Measurements from ENCODE around the gene FRZB. TPM values are rescaled to one million over a fixed set of nuclear protein-coding genes. Genes with fewer than 3 reads are reported as not detected.

FRZB gene
- total RNA-seq, 1 donor from 2014 or later = 3.9 TPM

DNA sequence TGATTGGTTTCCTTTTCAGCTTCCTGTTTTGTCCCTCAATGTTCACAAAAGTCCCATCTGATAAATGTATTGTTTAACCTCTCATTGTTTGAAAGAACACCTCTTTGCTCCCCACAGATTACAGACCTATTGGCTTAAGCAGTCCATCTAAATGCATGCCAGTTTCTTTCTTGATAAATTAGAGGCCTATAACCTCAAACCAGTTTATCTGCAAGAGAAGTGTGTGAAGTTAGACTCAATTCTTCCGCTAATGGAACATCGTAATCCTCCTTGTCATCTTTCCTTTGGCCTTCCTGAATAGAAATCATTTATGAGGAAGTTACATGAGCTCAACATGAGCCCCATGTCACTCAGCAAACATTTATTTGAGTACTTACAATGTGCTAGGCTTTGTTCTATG is 74.0 kb downstream of the FRZB start:
- H3K9me3 ChIP-seq = no peaks in the 10 kb centered on the region
- H3K27me3 ChIP-seq = no peaks in the 10 kb centered on the region
- TF ChIP-seq POLR2AphosphoS5 (IDR thresholded peaks at IDR 0.05; ENCODE audit: insufficient read depth in 1 of 2, low read depth in 1 of 2) (no peak), POLR2A (IDR thresholded peaks at IDR 0.05) (no peak)
- TF ChIP-seq, protein P1, sequence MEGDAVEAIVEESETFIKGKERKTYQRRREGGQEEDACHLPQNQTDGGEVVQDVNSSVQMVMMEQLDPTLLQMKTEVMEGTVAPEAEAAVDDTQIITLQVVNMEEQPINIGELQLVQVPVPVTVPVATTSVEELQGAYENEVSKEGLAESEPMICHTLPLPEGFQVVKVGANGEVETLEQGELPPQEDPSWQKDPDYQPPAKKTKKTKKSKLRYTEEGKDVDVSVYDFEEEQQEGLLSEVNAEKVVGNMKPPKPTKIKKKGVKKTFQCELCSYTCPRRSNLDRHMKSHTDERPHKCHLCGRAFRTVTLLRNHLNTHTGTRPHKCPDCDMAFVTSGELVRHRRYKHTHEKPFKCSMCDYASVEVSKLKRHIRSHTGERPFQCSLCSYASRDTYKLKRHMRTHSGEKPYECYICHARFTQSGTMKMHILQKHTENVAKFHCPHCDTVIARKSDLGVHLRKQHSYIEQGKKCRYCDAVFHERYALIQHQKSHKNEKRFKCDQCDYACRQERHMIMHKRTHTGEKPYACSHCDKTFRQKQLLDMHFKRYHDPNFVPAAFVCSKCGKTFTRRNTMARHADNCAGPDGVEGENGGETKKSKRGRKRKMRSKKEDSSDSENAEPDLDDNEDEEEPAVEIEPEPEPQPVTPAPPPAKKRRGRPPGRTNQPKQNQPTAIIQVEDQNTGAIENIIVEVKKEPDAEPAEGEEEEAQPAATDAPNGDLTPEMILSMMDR (IDR thresholded peaks at IDR 0.05) = no peak
- DNase-seq (ENCODE audit: extremely low spot score in 2 of 2) = no peak
- H3K4me3 ChIP-seq = no peak overlapping the region
- no peaks in the 10 kb centered on the region for H3K36me3 ChIP-seq
- intact Hi-C loops (cut with DNase I) = no loop called here
- H3K4me1 ChIP-seq = no peaks in the 10 kb centered on the region
- H3K27ac ChIP-seq = no peak overlapping the region

DNA sequence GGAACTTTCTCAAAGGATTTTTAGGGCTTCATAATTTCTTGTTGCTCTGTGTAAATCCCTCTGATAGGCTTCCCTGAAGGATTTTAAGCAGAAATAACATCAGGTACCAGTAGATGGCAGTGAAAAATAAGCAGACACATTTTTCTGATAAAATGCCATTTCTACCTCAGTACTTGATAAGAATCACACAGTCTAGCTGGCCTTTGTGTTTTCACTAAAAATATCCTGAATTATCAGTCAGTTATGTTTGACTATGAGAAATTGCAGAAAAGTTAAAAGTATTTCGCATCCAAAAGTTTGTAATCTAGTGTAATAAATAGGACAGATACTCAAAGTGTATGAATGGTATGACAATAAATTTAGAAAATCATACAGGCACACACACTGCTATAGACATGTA is 81.7 kb downstream of the FRZB start:
- no peak for DNase-seq (ENCODE audit: extremely low spot score in 2 of 2)
- H3K27me3 ChIP-seq = no peaks in the 10 kb centered on the region
- H3K36me3 ChIP-seq = no peaks in the 10 kb centered on the region
- H3K4me3 ChIP-seq = no peak overlapping the region
- no peak overlapping the region for H3K27ac ChIP-seq
- no peaks in the 10 kb centered on the region for H3K9me3 ChIP-seq
- intact Hi-C loops (cut with DNase I) = loop anchor here (10.0 kb wide), 1 partner anchor 200 kb away; no protein-coding TSS in a partner anchor
- TF ChIP-seq, protein P1 (IDR thresholded peaks at IDR 0.05) = peak in 1 of 3 experiments; percentile 24
- TF ChIP-seq POLR2A (IDR thresholded peaks at IDR 0.05) = no peak
- no peaks in the 10 kb centered on the region for H3K4me1 ChIP-seq

DNA sequence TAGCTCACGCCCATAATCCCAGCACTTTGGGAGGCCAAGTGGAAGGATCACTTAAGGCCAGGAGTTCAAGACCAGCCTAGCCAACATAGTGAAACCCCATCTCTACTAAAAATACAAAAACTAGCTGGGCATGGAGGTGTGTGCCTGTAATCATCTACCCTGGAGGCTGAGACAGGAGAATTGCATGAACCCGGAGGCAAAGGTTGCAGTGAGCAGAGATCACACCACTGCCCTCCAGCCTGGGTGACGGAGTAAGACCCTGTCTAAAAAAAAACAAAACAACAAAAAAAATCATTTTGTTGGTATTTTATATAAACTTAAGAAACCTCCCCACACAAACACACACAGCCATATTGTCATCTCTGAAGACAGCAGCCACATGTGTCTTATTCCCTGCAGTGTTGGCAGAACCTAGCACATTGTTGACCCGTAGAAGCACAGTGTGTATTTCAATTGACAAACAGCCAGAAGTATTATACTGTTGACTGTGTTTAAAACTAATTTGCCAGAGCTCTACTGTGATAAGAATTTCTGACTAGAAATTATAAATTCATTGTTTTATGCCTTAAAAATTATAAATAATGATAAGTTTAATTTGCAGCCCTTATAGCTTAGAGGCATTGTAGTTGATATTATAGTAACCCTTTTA is 82.3 kb downstream of the FRZB start:
- intact Hi-C loops (cut with DNase I) = loop anchor here (10.0 kb wide), 1 partner anchor 201 kb away; no protein-coding TSS in a partner anchor
- Histone ChIP-seq H3K4me3 (no peak overlapping the region), H3K27ac (no peak overlapping the region), H3K4me1 (no peaks in the 10 kb centered on the region), H3K9me3 (no peaks in the 10 kb centered on the region), H3K27me3 (no peaks in the 10 kb centered on the region), H3K36me3 (no peaks in the 10 kb centered on the region)
- TF ChIP-seq POLR2AphosphoS5 (IDR thresholded peaks at IDR 0.05; ENCODE audit: insufficient read depth in 1 of 2, low read depth in 1 of 2) (no peak), POLR2A (IDR thresholded peaks at IDR 0.05) (no peak)
- TF ChIP-seq, protein P1 (IDR thresholded peaks at IDR 0.05) = no peak
- DNase-seq (ENCODE audit: extremely low spot score in 2 of 2) = no peak

Small RNAs within 50 kb of the gene (small RNA-seq; reads per million reads assigned to genes)
- gene RF00019 (not detected), gene RNU6-1122P (not detected)

Other genes with a start within 250 kb of the FRZB start
- 37.1 TPM for gene DNAJC10, start 150.4 kb downstream of the FRZB start, total RNA-seq
- gene NCKAP1, start 171.8 kb upstream of the FRZB start, total RNA-seq = 135 TPM
- 1.7 TPM for gene DUSP19, start 212.1 kb upstream of the FRZB start, total RNA-seq